IMR-90 (cell line): ENCODE data around the gene CRACDL. TPM values are rescaled to one million over a fixed set of nuclear protein-coding genes. Genes with fewer than 3 reads are reported as not detected.

Source experiments
- ATAC-seq: fragments of 200-7000 bp; cut with Tn5 transposase; 2 replicates; pipeline ENCODE4 v1.9.1; 2020; ENCODE audit warnings: low read depth, mild to moderate bottlenecking, moderate library complexity
- BruUV-seq: library from RNA; stranded (reverse); fragments of 400-500 nt; replicated peaks from 2 replicates; lab custom pipeline; 2021; lab: Mats Ljungman, UMichigan
- CTCF ChIA-PET: fragments of 300-600 bp; formaldehyde crosslinking; extraction: SDS; loops from one replicate; lab custom pipeline; 2021; ENCODE audit warnings: antibody characterized with exemption; lab: Yijun Ruan, JAX
- POLR2A ChIA-PET: fragments of 300-600 bp; sonication (Branson Sonifier 250); formaldehyde crosslinking; loops from one replicate; lab custom pipeline; 2022; ENCODE audit warnings: antibody characterized with exemption; ENCODE audit not compliant: unreplicated experiment; lab: Charles Lee
- DNase-seq: peaks from one replicate; pipeline ENCODE4 v3.0.0; 2013
- H2AFZ ChIP-seq: replicated peaks from 2 replicates; pipeline ENCODE3; 2013; ENCODE audit warnings: low read length, mild to moderate bottlenecking; ENCODE audit not compliant: poor library complexity
- H2AK5ac ChIP-seq: 2 replicates; pipeline ENCODE4 v1.6.1; 2013; ENCODE audit warnings: low read depth, low read length, inconsistent platforms
- H2AK9ac ChIP-seq: replicated peaks from 2 replicates; pipeline ENCODE3; 2013; ENCODE audit warnings: mild to moderate bottlenecking, low read depth, low read length, moderate library complexity; ENCODE audit not compliant: poor library complexity
- H2BK120ac ChIP-seq: 2 replicates; pipeline ENCODE4 v1.6.1; 2013; ENCODE audit warnings: low read depth, low read length, inconsistent platforms
- H2BK15ac ChIP-seq: 3 replicates; pipeline ENCODE4 v1.6.1; 2013; ENCODE audit warnings: low read depth, low read length, inconsistent platforms
- H2BK20ac ChIP-seq: 2 replicates; pipeline ENCODE4 v1.6.1; 2013; ENCODE audit warnings: low read depth, mild to moderate bottlenecking, inconsistent platforms, low read length, moderate library complexity
- H2BK5ac ChIP-seq: 2 replicates; pipeline ENCODE4 v1.6.1; 2013; ENCODE audit warnings: mild to moderate bottlenecking, low read depth, low read length, inconsistent platforms; ENCODE audit not compliant: poor library complexity, severe bottlenecking
- H3K14ac ChIP-seq: replicated peaks from 2 replicates; pipeline ENCODE4 v1.6.1; 2013; ENCODE audit warnings: low read depth, low read length, inconsistent platforms
- H3K18ac ChIP-seq: 2 replicates; pipeline ENCODE4 v1.6.1; 2013; ENCODE audit warnings: low read depth, low read length, control low read depth
- H3K23ac ChIP-seq: 2 replicates; pipeline ENCODE4 v1.6.1; 2013; ENCODE audit warnings: low read depth, low read length, inconsistent platforms
- H3K27ac ChIP-seq: 2 replicates; pipeline ENCODE4 v1.5.1; 2013; ENCODE audit warnings: mild to moderate bottlenecking, control low read depth, low read length; ENCODE audit not compliant: insufficient read depth
- H3K27me3 ChIP-seq: 2 replicates; pipeline ENCODE4 v1.6.1; 2013; ENCODE audit warnings: low read length; ENCODE audit not compliant: control insufficient read depth, insufficient read depth
- H3K36me3 ChIP-seq: 2 replicates; pipeline ENCODE4 v1.6.1; 2013; ENCODE audit warnings: low read length, mixed read lengths; ENCODE audit not compliant: control insufficient read depth, insufficient read depth
- H3K4ac ChIP-seq: 2 replicates; pipeline ENCODE4 v1.6.1; 2013; ENCODE audit warnings: low read depth, low read length, inconsistent platforms
- H3K4me1 ChIP-seq: 2 replicates; pipeline ENCODE4 v1.6.1; 2013; ENCODE audit warnings: low read length, mixed read lengths; ENCODE audit not compliant: control insufficient read depth, insufficient read depth
- H3K4me2 ChIP-seq: 2 replicates; pipeline ENCODE4 v1.6.1; 2013; ENCODE audit warnings: low read depth, mild to moderate bottlenecking, control low read depth, low read length, moderate library complexity
- H3K4me3 ChIP-seq: 2 replicates; pipeline ENCODE4 v1.5.1; 2013; ENCODE audit warnings: low read depth, mild to moderate bottlenecking, control low read depth, low read length, moderate library complexity; ENCODE audit not compliant: insufficient read depth
- H3K56ac ChIP-seq: 2 replicates; pipeline ENCODE4 v1.6.1; 2013; ENCODE audit warnings: low read length, inconsistent platforms; ENCODE audit not compliant: insufficient read depth; ENCODE audit errors: extremely low read depth
- H3K79me1 ChIP-seq, 2 experiments: 2 replicates each; pipeline ENCODE4 v1.6.1; 2013; ENCODE audit warnings: low read length in 2 of 2, inconsistent platforms in 1 of 2, low read depth in 1 of 2
- H3K9ac ChIP-seq: 2 replicates; pipeline ENCODE4 v1.6.1; 2013; ENCODE audit warnings: low read depth, low read length, control low read depth
- H3K9me1 ChIP-seq: 2 replicates; pipeline ENCODE4 v1.6.1; 2013; ENCODE audit warnings: low read length, inconsistent platforms; ENCODE audit not compliant: insufficient read depth
- H3K9me3 ChIP-seq: 2 replicates; pipeline ENCODE4 v1.6.1; 2013; ENCODE audit warnings: low read length; ENCODE audit not compliant: control insufficient read depth, insufficient read depth
- H4K20me1 ChIP-seq: 2 replicates; pipeline ENCODE4 v1.6.1; 2013; ENCODE audit warnings: low read length, inconsistent platforms; ENCODE audit not compliant: insufficient read depth
- H4K5ac ChIP-seq: 2 replicates; pipeline ENCODE4 v1.6.1; 2013; ENCODE audit warnings: mild to moderate bottlenecking, low read depth, low read length, control low read depth
- H4K8ac ChIP-seq, 2 experiments: 2 replicates each; pipeline ENCODE4 v1.6.1; 2013; ENCODE audit warnings: low read depth in 2 of 2, low read length in 2 of 2, control low read depth in 1 of 2, inconsistent platforms in 1 of 2
- H4K91ac ChIP-seq: 2 replicates; pipeline ENCODE4 v1.6.1; 2013; ENCODE audit warnings: low read depth, low read length, inconsistent platforms; ENCODE audit not compliant: insufficient read depth
- BHLHE40 ChIP-seq: fragments of 150-350 bp; IDR thresholded peaks from 2 replicates; pipeline ENCODE4 v1.6.1; 2016; ENCODE audit warnings: mild to moderate bottlenecking, low read depth, low read length
- CEBPB ChIP-seq: IDR thresholded peaks from 2 replicates; pipeline ENCODE4 v1.6.1; 2012; ENCODE audit warnings: low read depth, low read length, improper control_type of control experiment
- CHD1 ChIP-seq: IDR thresholded peaks from 2 replicates; pipeline ENCODE4 v1.6.1; 2012; ENCODE audit warnings: low read depth, low read length, improper control_type of control experiment
- MAFK ChIP-seq: IDR thresholded peaks from 2 replicates; pipeline ENCODE4 v1.6.1; 2012; ENCODE audit warnings: low read depth, low read length, improper control_type of control experiment
- MAZ ChIP-seq: IDR thresholded peaks from 2 replicates; pipeline ENCODE4 v1.6.1; 2012; ENCODE audit warnings: low read depth, mild to moderate bottlenecking, low read length, improper control_type of control experiment, moderate library complexity, borderline replicate concordance
- MXI1 ChIP-seq: IDR thresholded peaks from 2 replicates; pipeline ENCODE4 v1.6.1; 2012; ENCODE audit warnings: low read depth, mild to moderate bottlenecking, low read length, moderate library complexity, borderline replicate concordance
- NFE2L2 ChIP-seq: fragments of 150-350 bp; IDR thresholded peaks from 2 replicates; pipeline ENCODE4 v1.6.1; 2016; ENCODE audit warnings: low read depth, mild to moderate bottlenecking, low read length
- POLR2A ChIP-seq: IDR thresholded peaks from 2 replicates; pipeline ENCODE4 v1.6.1; 2012; ENCODE audit warnings: mild to moderate bottlenecking, low read depth, low read length
- RFX5 ChIP-seq: IDR thresholded peaks from 2 replicates; pipeline ENCODE4 v1.8.0; 2012; ENCODE audit warnings: low read depth, mild to moderate bottlenecking, low read length, moderate library complexity
- SMC3 ChIP-seq: fragments of 150-350 bp; IDR thresholded peaks from 2 replicates; pipeline ENCODE4 v1.6.1; 2016; ENCODE audit warnings: low read depth, mild to moderate bottlenecking, antibody characterized with exemption, low read length, moderate library complexity
- WGBS, 2 experiments: methylation state at CpG; one replicate each; pipeline versions ENCODE4 v1.1.5 to v1.1.7; 2013; ENCODE audit warnings: missing lambda C conversion rate in 2 of 2; ENCODE audit not compliant: insufficient read length in 1 of 2; ENCODE audit errors: extremely low coverage in 2 of 2; 5-methylcytosine and 5-hydroxymethylcytosine counted together
- dilution Hi-C: fragments of 300-500 bp; cut with HindIII; formaldehyde crosslinking; loops from one replicate; pipeline ENCODE4 v1.14.3; 2018; ENCODE audit warnings: low sequenced_read_pairs; ENCODE audit not compliant: unreplicated experiment
- in situ Hi-C: fragments of 300-500 bp; cut with MboI; formaldehyde crosslinking; loops from 3 replicates; pipeline ENCODE4 v1.14.3; 2019; ENCODE audit warnings: low sequenced_read_pairs, inconsistent platforms, mixed read lengths
- intact Hi-C: fragments of 100-400 bp; cut with micrococcal nuclease; formaldehyde crosslinking; loops from 2 replicates; pipeline ENCODE4 v1.10.0; 2022
- polyA plus RNA-seq, 3 experiments: library from polyadenylated mRNA; depleted of rRNA; stranded (reverse); fragments of >200 nt; gene quantifications; 2 replicates each; pipeline ENCODE4 v1.2.3, GENCODE V29; 2012; ENCODE audit warnings: low replicate concordance in 1 of 3
- total RNA-seq: library from RNA; depleted of rRNA; stranded (reverse); fragments of >200 nt; gene quantifications from 2 replicates; pipeline ENCODE4 v1.2.3, GENCODE V29; 2012
- TF ChIP-seq, protein P1 (sequence below): conservative IDR thresholded peaks from 2 replicates; pipeline ENCODE4 v1.5.1; 2012; ENCODE audit warnings: mild to moderate bottlenecking, low read depth, low read length, improper control_type of control experiment
- TF ChIP-seq, protein P2 (sequence below): fragments of 150-350 bp; IDR thresholded peaks from 2 replicates; pipeline ENCODE4 v1.6.1; 2017; ENCODE audit warnings: mild to moderate bottlenecking, antibody characterized with exemption, low read length, low read depth
- TF ChIP-seq, protein P3 (sequence below): fragments of 150-350 bp; IDR thresholded peaks from 2 replicates; pipeline ENCODE4 v1.6.1; 2016; ENCODE audit warnings: low read depth, mild to moderate bottlenecking, low read length, moderate library complexity, borderline replicate concordance

The CRACDL gene
- total and polyA plus RNA-seq, 2 of the 4 experiments (the other 2 are of a cell fraction), result not detected

DNA sequence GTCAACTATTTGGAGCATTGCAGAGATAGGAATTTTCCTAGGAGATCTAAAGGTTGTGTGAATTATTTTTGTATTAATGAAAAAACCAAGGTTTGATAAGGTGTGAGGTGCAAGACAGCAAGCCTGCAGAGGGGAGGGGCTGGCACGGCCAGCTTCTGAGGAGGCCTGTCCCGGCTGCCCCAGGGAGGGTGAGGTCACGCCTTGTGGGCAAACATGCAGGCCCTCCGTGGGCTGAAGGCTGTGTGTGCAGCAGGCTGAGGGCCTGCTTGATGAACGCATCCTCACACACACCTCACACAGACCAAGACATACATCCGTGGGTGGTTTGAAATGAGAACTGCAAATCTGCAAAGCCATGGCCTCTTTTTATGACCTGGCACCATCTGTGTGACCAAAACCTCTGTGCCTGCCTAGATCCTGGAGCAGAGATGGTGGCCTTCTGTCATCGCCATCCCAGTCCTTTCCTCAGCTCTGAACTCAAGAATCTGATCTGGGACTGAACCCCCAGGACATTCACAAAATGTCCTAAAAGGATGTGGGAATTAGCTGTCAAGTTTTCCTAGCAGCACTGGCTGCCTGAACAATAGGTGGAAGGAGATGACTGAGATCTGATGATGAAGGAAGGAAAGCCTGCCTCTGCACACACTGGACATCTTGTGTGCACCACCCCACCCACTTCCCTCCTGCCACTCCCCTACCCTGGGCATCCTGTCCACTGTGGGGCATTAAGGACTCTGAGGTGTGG lies 102.7 kb downstream of the CRACDL start (continued):
- no peak for TF ChIP-seq MXI1

DNA sequence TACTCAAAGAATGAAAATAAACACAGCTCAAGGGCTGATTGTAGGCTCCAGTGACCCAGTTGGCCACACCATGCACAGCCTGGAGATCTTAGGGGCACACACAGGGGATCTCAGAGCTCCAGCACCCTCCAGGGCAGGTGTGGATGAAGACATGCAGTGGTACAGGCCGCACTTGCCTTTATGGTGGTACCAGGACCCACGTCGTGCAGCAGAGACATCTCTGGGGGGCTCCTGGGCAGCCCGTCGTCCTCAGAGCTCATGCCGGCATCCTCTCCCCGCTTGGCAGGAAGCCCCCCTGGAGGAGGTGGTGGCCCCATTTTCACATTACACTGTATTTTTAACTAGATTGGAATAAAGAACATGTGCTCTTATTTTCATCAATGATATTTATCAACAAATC lies 103.9 kb downstream of the CRACDL start:
- POLR2A ChIA-PET, result no interaction called here
- TF ChIP-seq, protein P1, sequence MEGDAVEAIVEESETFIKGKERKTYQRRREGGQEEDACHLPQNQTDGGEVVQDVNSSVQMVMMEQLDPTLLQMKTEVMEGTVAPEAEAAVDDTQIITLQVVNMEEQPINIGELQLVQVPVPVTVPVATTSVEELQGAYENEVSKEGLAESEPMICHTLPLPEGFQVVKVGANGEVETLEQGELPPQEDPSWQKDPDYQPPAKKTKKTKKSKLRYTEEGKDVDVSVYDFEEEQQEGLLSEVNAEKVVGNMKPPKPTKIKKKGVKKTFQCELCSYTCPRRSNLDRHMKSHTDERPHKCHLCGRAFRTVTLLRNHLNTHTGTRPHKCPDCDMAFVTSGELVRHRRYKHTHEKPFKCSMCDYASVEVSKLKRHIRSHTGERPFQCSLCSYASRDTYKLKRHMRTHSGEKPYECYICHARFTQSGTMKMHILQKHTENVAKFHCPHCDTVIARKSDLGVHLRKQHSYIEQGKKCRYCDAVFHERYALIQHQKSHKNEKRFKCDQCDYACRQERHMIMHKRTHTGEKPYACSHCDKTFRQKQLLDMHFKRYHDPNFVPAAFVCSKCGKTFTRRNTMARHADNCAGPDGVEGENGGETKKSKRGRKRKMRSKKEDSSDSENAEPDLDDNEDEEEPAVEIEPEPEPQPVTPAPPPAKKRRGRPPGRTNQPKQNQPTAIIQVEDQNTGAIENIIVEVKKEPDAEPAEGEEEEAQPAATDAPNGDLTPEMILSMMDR, result no peak
- TF ChIP-seq POLR2A (no peak), MAZ (no peak), CHD1 (no peak), BHLHE40 (no peak), MAFK (no peak), CEBPB (no peak), RFX5 (no peak), MXI1 (no peak), NFE2L2 (no peak), SMC3 (no peak)
- TF ChIP-seq, protein P2, sequence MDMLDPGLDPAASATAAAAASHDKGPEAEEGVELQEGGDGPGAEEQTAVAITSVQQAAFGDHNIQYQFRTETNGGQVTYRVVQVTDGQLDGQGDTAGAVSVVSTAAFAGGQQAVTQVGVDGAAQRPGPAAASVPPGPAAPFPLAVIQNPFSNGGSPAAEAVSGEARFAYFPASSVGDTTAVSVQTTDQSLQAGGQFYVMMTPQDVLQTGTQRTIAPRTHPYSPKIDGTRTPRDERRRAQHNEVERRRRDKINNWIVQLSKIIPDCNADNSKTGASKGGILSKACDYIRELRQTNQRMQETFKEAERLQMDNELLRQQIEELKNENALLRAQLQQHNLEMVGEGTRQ, result no peak
- TF ChIP-seq, protein P3, sequence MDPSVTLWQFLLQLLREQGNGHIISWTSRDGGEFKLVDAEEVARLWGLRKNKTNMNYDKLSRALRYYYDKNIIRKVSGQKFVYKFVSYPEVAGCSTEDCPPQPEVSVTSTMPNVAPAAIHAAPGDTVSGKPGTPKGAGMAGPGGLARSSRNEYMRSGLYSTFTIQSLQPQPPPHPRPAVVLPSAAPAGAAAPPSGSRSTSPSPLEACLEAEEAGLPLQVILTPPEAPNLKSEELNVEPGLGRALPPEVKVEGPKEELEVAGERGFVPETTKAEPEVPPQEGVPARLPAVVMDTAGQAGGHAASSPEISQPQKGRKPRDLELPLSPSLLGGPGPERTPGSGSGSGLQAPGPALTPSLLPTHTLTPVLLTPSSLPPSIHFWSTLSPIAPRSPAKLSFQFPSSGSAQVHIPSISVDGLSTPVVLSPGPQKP, result no peak

More for the DNA sequence above, 103.9 kb downstream of the CRACDL start:
- H2AK9ac ChIP-seq, result no peak overlapping the region
- H3K79me1 ChIP-seq, result no peaks in the 10 kb centered on the region
- ATAC-seq (no peak), DNase-seq (no peak)
- H3K36me3 ChIP-seq, result no peaks in the 10 kb centered on the region
- H3K27me3 ChIP-seq, result peaks cover 29% of the 10 kb centered on the region
- no peak overlapping the region for H3K27ac ChIP-seq
- no peak overlapping the region for H3K9ac ChIP-seq
- H4K8ac ChIP-seq, result no peak overlapping the region
- no peak overlapping the region for H2BK20ac ChIP-seq
- no peak overlapping the region for H3K4ac ChIP-seq
- CTCF ChIA-PET, result interaction anchor here (1.1 kb wide), 1 partner anchor 183 kb away, joined by 4 read pairs; no protein-coding TSS in a partner anchor
- H2AFZ ChIP-seq, result no peak overlapping the region
- H3K18ac ChIP-seq, result no peak overlapping the region
- intact Hi-C loops, result loop anchor here (10.0 kb wide), 2 partner anchors 663 to 1127 kb away; partner anchors contain the start of gene REV1
- dilution Hi-C loops, result no loop called here
- no peaks in the 10 kb centered on the region for H4K20me1 ChIP-seq
- no TSS peak for BruUV-seq
- no peak overlapping the region for H2BK120ac ChIP-seq
- no CpG with 5 or more reads among the region's 7 CpGs for WGBS, 2 experiments
- H2BK5ac ChIP-seq, result no peak overlapping the region
- H3K9me3 ChIP-seq, result no peaks in the 10 kb centered on the region
- no peak overlapping the region for H4K91ac ChIP-seq
- H2BK15ac ChIP-seq, result no peak overlapping the region
- no peak overlapping the region for H3K4me2 ChIP-seq
- H3K9me1 ChIP-seq, result no peaks in the 10 kb centered on the region
- H3K56ac ChIP-seq, result no peak overlapping the region
- H2AK5ac ChIP-seq, result no peak overlapping the region
- no peak overlapping the region for H3K14ac ChIP-seq
- in situ Hi-C loops, result loop anchor here (25.0 kb wide), 1 partner anchor 420 kb away; no protein-coding TSS in a partner anchor
- H3K4me3 ChIP-seq, result no peak overlapping the region
- H3K4me1 ChIP-seq, result no peaks in the 10 kb centered on the region
- no peak overlapping the region for H3K23ac ChIP-seq
- H4K5ac ChIP-seq, result no peak overlapping the region
